ENCODE measurements around the gene ADAM11.

ADAM11 gene

DNA sequence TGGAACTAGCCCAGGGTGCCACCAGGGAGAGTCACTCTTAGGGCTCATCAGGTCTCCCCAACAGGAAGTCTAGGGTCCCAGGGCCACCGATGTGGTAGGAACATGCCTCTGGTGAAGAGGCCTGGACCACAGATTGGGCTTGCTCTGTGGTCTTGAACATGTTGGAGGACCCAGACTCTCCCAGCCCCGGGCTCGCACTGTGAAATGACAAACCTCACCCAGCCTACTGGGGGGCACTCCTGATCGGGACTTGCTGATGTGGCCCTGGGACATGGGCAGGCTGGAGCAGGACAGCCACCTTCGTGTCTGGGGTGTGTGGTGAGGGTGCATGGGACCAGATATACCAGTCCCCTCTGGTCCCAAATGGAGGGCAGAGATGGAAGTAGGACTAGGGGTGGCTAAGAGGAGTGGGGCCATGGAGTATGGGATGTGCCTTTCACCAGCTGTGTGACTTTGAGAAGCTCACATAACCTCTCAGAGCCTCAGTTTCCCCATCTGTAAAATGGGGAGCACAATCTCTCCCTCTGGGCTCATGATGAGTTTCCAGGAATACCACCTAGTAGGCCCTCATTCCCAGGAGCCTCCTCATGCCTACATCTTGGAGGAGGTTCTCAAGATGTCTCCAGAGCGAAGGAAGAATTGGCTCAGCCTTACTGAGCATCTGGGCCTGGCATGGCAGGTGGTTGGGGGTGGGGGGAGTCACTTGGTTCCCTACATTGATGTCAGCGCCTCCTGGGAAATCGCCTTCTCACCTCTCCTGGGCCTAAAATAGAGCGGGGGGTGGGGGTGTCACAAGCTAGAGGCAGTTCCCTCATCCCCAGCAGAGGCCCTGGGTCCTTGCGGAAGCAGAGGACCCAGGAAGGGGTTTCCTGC lies 1.5 kb upstream of the ADAM11 start:
- DNase-seq: no peak

DNA sequence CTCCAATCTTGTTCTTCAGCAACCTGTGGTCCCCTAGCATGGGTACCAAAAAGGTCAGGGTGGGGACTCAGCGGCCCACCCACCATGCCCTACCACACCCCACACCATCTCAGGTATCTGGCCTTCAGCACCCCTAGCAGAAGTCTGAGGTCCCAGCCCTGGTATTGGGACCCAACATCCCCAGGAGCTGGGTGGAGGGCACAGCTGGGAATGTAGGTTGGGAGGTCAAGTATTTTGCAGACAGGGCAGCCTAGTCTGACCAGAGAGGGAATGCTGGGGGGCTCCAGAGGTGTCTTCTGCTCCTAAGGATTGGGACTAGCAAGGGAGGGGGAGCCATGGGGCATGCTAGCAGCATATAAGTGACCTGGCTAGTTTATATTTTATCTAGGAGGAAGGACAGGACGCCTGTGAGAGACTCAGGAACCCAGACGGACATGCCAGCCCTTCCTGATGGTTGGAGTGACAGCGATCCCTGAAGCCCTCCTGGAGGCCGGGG lies 822 bp upstream of the ADAM11 start:
- DNase-seq: no peak

DNA sequence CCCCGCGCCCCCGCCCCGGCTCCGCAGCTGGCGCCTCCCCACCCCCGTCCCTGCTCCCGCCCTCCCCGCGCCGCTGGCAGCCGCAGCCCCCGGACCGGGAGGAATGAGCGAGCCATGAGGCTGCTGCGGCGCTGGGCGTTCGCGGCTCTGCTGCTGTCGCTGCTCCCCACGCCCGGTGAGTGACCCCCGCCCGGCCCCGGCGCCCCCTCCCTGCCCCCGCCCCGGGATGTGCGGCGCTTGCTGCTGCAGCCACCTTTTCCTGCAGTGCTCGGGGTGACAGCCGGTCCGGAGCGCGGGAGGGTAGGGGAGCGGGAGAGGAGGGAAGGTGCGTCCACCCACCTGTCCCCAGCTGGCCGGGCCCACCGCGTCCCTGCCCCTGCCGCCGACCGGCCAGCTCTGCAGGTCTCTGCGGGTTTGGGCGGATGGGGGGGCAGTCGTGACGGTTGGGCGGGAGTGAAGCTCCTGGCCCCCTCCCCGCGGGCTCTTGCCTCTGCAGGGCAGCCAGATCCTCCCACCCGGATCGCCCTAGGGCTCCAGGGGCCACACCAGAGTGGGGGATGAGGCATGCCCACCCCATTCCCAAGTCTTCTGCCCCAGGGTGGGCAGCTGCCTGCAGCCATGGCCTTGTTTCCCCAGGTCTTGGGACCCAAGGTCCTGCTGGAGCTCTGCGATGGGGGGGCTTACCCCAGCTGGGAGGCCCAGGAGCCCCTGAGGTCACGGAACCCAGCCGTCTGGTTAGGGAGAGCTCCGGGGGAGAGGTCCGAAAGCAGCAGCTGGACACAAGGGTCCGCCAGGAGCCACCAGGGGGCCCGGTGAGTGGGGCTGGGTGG lies 513 bp downstream of the ADAM11 start:
- DNase-seq: no peak

DNA sequence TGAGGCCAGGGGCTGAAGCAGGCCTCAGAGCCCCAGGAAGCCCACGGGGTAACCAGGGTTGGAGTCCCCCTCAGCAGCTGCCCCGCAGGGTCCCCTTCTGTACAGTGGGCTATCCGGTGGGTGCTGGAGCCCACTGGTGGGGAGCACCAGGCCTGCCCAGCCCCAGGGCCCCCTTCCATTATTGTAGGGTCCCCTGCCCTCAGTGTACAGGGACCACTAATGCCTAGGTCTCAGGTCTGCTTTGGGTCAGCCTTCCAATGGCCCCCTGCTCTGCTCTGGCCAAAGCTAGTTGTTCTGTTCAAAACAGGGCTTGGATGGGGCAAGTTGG lies 1.1 kb downstream of the ADAM11 start:
- DNase-seq: no peak

DNA sequence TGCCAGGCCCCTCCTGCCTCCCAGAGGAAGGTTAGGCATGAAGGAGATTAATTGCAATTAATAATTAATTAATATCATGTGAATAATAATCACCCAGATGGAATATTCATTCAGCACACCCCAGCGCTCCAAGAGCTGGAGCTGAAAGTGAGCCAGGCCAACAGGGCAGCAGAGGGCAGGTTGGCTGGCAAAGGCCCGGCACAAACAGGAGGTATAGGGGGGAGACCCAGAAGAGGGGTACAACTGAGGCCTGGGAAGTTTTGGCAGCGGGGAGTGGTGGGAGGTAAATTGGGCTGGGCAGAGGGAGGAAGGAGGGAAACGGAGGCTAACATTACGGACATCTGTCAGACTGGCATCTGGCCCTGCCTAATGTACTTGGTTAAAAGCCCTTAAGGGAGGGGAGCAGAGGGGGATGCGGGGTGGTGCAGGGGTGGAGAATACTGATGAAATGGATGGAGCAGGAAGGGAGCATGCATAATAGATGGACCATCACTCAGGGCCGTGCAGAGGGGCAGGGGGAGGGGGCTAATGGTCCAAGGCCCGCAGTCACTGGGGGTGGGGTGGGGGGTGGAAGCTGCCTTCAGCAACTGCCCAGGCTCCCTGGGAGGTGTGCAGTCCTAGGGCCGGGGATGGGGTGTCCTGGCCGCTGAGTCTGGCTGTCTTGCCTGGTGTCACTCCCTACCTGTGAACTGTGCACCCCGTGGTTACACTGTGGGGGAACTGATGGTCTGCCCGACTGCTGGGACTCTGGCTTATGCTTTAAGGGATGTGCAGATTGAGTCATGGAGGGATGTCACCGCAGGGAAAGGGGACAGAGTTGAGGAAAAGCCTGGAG lies 1.9 kb downstream of the ADAM11 start:
- no peak for DNase-seq

DNA sequence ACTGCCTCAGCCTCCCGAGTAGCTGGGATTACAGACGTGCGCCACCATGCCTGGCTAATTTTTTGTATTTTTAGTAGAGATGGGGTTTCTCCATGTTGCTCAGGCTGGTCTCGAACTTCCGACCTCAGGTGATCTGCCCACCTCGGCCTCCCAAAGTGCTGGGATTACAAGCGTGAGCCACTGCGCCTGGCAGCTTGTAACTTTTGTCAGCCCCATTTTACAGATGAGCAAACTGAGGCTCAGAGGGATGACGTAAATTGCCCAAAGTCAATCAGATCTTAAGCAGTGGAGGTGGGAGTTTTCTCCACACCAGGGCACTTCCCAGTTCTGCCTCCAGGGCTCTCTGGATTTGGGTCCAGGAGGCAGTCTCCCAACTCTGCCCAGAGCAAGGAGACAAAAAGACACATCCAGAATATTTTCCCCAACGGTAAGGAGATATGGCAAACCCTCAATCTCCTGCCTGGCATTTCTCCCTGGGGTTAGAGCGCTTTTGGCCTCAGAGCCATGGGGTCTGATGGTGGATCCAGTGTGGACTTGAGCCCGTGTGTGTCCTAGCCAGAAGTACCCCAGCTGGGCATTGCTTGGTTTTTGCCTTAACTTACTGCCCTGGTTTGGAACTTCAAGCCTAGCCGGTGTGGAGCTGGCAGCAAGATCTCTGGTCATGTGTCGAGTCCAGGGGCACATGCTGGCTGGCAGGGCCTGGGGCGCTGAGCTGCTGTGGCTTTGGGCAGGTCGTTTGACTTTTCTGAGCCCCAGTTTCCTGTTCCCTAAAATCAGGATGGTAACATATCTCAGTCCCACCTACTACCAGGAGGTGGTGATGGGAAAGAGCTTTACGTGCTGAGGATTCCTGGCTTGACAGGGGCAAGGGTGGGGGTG lies 3.4 kb downstream of the ADAM11 start:
- DNase-seq: no peak

DNA sequence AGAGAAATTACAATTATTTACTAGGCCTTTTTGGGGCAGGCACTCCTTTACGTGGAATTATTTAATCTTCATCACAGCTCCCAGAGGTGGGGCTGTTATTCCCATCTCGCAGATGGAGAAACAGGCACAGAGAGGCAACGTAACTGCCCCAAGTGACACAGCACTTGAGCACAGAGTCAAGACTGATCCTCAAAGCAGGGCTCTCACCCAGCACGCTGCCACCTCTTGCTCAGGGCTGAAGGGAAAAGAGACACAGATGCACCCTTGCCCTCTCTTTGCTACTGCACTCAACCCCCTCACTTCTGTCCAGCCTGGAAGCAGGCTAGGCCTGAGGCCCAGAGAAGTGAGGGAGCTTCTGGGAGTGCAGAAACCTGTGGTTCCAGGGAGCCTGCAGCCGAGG lies 4.4 kb downstream of the ADAM11 start:
- DNase-seq: no peak

DNA sequence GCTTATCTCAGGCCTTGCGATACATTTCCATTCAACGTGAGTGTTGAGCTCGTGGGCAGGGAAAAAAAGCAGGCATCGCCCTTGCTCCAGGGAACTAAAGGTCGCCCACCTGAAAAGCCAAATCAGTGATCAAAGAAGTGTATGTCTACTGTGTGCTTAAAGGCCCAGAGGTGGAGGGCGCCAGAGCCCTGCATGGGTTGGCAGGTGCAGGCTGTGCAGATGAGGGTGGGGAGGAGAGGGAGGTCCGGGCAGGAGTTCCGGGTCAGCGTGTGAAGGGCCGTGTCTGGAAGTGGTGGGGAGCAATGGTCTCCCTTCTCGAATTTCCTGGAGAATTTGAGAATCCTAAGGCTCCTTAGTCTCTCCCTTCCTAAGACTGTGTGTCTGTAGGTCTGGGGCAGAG lies 7.2 kb downstream of the ADAM11 start:
- no peak for DNase-seq

DNA sequence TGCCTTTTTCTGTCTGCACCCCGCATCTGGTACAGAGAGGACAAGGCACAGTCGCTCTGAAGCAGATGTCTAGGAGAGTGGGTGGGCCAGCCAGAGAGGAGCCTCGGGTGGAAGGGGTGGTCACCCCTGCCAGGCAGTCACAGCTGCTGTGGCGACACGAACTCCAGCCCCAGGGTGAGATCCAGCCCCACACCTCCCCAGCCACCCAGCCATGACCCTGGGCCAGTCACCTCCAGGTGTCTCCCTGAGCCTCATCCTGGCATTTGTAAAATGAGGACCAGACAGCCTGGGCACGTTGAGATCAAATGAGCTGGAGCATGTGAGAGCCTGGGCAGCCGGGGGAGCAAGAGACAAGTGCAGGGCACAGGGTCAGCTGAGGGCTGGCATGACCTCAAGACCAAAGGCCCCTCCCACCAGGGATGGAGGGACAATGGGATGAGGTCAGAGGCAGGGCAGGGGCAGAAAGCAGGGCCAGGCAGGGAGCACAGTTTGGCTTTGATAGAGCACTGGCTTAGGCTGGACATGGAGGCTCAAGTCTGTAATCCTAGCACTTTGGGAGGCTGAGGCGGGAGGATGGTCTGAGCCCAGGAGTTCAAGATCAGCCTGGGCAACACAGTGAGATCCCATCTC lies 7.7 kb downstream of the ADAM11 start:
- DNase-seq: no peak

DNA sequence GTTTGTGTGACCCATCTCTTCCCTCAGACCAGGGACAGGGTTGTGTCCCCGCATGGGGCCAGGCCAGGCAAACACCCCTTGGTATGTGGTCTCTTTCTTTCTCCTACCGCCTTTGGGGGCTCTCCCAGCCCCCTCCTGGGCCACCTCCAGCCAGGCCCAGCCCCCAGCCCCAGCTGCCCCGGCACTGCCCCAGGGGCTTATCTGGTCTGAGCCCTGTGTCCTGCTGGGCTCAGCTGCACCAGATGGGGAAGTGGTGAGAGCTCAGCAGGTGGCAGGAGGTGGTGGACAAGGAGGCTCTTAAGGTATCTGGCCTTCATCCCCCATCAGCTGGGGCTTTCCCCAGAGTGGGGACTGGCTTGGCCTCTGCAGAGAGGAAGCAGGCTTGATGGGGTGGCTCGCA lies 8.7 kb downstream of the ADAM11 start:
- DNase-seq: no peak

DNA sequence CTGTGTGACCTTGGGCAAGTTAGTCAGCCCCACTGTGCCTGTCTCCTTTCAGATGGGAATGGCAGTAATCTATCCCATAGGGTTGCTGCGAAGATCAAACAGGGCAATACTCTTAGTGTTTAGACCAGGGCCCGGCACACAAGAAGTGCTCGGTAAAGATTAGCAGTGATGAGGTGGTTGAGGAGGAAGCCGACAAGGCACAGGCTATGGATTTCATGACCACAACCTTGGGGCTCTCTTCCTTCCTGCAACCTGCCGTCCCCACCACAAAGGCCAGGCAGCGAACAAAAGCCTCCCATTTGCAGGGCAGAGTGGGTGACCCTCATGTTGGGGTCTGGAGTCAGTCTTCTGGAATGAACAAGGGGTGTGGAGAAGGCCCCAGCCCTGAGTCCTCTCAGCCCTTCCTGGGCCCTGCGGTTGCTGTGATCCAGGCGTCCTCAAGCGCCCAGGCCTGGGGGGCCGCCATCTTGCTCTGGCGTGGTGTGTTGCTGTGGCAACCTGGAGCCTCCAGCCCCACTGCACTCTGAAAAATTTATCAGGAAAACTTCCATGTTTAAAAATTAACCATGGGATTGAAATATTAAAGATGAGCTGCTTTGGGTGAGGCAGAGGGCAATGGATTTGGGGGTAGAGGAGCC lies 9.8 kb downstream of the ADAM11 start:
- DNase-seq: no peak

DNA sequence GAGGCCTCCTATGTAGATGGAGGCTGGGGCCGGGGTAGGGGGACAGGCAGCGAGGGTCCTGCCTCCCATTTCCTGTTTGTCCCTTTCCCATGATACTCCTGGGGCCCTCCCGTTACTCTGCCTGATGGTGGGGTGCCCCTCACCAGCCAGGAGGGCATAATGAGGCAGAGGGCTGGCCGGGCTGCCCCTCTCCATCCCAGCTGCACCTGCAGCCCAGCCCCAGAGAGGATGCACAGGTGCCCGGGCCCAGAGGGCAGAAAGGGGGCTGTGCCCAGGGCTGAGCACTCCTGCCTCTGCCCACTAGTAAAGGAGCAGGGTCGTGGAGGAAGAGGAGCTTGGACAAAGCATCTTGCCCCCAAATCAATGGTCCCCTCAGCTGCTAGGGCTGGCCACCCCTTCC lies 10.4 kb downstream of the ADAM11 start:
- no peak for DNase-seq

DNA sequence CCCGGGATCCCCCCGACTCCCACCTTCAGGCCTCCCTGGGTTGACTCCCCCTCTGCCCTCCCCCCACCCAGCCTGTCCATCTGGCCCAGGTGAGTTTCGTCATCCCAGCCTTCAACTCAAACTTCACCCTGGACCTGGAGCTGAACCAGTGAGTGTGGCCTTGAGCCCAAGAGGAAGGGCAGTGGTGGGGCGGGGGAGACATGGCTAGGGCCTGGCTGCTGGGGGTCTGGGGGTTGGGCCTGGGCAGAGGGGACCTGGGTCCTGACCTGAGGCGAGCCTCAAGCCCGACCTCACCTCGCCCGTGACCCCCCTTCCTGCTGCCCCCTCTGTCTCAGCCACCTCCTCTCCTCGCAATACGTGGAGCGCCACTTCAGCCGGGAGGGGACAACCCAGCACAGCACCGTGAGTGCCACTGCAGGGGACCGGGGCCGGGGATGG lies 10.9 kb downstream of the ADAM11 start:
- no peak for DNase-seq

DNA sequence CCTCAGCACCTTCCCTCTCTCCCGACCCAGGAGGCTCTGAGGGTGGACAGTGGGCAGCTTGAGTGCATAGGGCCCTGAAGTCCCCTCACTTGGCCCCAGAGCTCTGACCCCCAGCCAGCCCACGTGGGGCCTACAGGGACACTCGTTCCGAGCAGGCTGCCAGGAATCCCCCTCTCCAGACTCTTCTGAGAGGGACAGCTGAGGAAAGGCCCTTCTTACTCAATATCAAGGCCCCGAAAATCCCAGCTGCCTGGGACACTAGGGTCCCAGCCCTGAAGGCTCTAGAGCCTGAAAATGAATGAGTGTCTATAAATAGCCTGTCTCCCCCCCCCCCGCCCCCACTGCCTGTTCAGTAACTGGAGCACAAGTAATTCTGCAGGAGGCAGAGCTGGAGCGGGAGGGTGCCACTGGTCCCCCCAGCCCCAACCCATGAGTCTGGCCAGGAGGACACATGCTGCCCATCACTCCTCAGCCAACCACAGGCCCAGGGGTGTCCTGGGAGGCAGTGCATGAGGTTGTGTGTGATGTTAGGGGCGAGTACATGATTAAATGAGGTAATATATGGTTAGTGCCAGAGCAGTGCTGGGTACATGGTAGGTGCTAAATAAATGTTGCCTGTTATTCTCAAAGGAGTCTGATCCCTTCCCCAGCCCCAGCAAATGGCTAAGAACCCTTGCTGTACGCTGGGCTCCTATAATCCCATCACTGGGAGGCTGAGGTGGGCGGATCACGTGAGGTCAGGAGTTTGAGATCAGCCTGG lies 11.6 kb downstream of the ADAM11 start:
- no peak for DNase-seq

DNA sequence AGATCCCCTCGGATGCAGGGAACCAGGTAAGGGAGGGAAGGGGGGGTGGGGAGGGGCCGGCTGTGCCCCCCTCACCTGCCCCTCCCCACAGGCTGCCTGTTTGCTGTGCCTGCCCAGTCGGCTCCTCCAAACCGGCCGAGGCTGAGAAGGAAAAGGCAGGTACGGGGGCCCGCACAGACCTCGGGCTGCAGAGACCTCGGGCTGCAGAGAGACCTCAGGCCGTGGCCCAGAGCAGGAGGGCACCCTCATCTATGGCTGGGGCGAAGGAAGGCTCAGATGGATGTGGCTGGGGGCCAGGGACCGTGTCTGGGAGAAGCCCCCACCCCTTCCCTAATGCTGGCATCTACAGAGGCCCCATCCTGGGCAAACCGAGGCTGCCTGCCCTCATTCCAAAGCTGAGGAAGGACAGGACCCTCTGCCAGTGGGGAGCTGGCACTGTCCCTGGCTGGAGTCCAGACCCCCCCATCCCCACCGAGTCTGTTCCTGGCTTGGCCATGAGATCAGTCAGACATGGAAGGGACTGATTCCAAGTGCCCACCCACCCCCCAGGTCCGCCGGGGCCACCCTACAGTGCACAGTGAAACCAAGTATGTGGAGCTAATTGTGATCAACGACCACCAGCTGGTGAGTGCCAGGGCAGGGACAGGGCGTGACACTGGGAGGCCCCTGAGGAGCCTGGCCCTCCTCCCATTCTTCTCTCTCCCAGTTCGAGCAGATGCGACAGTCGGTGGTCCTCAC lies 13.7 kb downstream of the ADAM11 start:
- DNase-seq: no peak

DNA sequence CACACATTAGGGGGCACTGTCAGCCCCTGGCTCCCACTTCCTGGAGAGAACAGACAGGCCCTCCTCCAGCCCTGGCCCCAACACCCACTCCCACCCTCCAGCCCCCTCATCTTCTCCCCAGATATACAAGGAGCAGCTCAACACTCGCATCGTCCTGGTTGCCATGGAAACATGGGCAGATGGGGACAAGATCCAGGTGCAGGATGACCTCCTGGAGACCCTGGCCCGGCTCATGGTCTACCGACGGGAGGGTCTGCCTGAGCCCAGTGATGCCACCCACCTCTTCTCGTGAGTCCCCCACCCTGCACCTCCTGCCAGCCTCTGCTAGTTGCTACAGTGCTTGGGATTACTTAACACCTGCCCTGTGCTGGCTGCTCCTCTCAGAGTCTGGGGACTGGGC lies 14.4 kb downstream of the ADAM11 start:
- DNase-seq: no peak

DNA sequence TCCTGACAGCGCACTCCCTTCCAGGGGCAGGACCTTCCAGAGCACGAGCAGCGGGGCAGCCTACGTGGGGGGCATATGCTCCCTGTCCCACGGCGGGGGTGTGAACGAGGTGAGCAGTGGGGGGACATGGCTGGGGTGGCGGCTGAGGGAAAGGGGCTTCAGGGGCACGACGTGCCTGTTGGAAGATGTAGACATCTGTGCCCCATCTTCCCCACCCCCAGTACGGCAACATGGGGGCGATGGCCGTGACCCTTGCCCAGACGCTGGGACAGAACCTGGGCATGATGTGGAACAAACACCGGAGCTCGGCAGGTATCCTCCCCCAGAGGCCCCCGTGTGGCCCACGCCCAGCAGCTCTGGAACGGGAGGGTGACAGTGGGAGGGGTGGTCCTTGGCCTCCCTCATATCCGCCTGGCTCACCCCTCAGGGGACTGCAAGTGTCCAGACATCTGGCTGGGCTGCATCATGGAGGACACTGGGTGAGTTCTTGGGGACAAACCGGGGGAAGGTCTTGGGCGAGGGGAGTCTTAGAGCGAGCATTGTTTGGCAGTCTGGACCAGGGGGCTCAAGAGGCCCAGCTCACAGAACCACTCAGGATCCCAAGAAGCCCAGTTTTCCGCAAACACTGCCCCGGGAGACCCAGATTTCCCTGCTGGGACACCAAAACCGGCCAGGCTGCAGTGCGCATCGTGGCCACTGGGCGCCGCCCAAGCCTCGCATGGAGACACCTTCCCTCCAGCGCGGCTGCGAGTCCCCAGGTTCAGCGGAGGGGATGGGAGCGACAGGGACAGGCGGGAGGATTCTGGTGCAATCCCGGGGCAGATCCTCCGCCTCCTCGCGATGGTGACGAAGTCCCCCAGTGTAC lies 15.7 kb downstream of the ADAM11 start:
- peak; percentile 70 for DNase-seq

DNA sequence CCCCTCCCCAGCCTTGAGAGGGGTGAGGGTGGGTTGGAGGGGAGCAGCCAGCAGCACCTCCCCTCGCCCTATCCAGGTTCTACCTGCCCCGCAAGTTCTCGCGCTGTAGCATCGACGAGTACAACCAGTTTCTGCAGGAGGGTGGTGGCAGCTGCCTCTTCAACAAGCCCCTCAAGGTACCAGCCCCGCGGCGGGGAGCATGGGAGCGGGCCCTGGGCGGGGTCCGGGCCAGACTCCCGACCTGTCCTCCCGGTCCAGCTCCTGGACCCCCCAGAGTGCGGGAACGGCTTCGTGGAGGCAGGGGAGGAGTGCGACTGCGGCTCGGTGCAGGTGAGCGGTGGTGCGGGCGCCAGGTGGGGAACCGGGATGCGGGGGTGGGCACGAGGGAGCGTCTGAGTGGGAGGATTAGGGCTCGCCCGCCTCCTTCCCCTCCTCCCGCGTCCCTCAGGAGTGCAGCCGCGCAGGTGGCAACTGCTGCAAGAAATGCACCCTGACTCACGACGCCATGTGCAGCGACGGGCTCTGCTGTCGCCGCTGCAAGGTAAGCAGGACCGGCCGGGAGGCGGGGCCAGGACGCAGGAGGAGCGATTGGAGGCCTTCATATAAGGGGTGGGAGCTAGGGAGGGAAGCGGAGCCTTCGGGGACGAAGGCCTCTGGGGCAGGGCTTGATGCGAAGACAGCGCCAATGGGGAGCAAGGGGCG lies 16.5 kb downstream of the ADAM11 start:
- DNase-seq: peak; percentile 88
